Cardiac fibroblast (primary cell): ENCODE measurements around the gene PDE4B.

ENCODE experiments used
- DNase-seq, 2 donors: peaks; one replicate each; pipeline versions ENCODE4 v3.0.0 to v3.0.0-alpha.2; 2010; ENCODE audit warnings: low read depth in 2 of 2
- H3K4me3 ChIP-seq, 2 donors: replicated peaks in 1 of 2; 1 replicate in 1 of 2; 2 replicates in 1 of 2; pipeline ENCODE4 v1.5.1; 2011; ENCODE audit warnings: low read depth in 2 of 2, low read length in 2 of 2, mild to moderate bottlenecking in 2 of 2, moderate library complexity in 1 of 2
- CTCF ChIP-seq: IDR thresholded peaks from one replicate; pipeline ENCODE4 v1.5.1; 2011; ENCODE audit warnings: low read depth, mild to moderate bottlenecking, low read length, inconsistent platforms

The PDE4B gene

GRCh38 chr1:66172272-66172671 lies 379.6 kb downstream of the PDE4B start:
- no peak for DNase-seq
- H3K4me3 ChIP-seq = no peak overlapping the region
- TF ChIP-seq CTCF = no peak

GRCh38 chr1:66175098-66175497 lies 382.4 kb downstream of the PDE4B start:
- no peak for TF ChIP-seq CTCF
- no peak for DNase-seq
- H3K4me3 ChIP-seq = no peak overlapping the region

GRCh38 chr1:66175581-66175980 lies 382.9 kb downstream of the PDE4B start:
- peak in 1 of 2 donors; percentile 2 for DNase-seq
- no peak for TF ChIP-seq CTCF
- no peak overlapping the region for H3K4me3 ChIP-seq

GRCh38 chr1:66176012-66176715 lies 383.5 kb downstream of the PDE4B start:
- TF ChIP-seq CTCF = no peak
- no peak overlapping the region for H3K4me3 ChIP-seq
- DNase-seq = peak in 1 of 2 donors; percentile 43

GRCh38 chr1:66176832-66177231 lies 384.1 kb downstream of the PDE4B start:
- DNase-seq = no peak
- no peak for TF ChIP-seq CTCF
- H3K4me3 ChIP-seq = no peak overlapping the region

GRCh38 chr1:66177510-66177909 lies 384.8 kb downstream of the PDE4B start:
- no peak for TF ChIP-seq CTCF
- DNase-seq = no peak
- no peak overlapping the region for H3K4me3 ChIP-seq

GRCh38 chr1:66182026-66182425 lies 389.3 kb downstream of the PDE4B start:
- H3K4me3 ChIP-seq = no peak overlapping the region
- no peak for DNase-seq
- TF ChIP-seq CTCF = no peak
